T-helper 1 cell (primary cell): Measurements from ENCODE around the gene C11orf65.
A peak's percentile ranks its signal among the peaks of the same experiment; 100 is the strongest.
"Not testable (repeated sequence)": the region's sequence is repeated elsewhere in the genome, so short reads cannot be mapped to it uniquely, and the experiment has no call there.

Experiments
- DNase-seq, 5 donors: peaks; one replicate each; pipeline ENCODE4 v3.0.0-alpha.2; 2012 to 2020

C11orf65 gene

GRCh38 chr11:108472681-108473080, 5.4 kb upstream of the C11orf65 start:
- DNase-seq, result no peak

GRCh38 chr11:108468478-108468864, 1.1 kb upstream of the C11orf65 start:
- no peak for DNase-seq

GRCh38 chr11:108466405-108466804, 924 bp downstream of the C11orf65 start:
- no peak for DNase-seq

- no peak for DNase-seq
Observed at GRCh38 chr11:108453207-108453835, 14.0 kb downstream of the C11orf65 start.

- not testable (repeated sequence) for DNase-seq
Observed at GRCh38 chr11:108441445-108441844, 25.9 kb downstream of the C11orf65 start.

GRCh38 chr11:108436594-108436993, 30.7 kb downstream of the C11orf65 start:
- DNase-seq, result no peak

GRCh38 chr11:108435066-108435465, 32.3 kb downstream of the C11orf65 start:
- no peak for DNase-seq

- no peak for DNase-seq
Observed at GRCh38 chr11:108432783-108433182, 34.5 kb downstream of the C11orf65 start.

GRCh38 chr11:108431997-108432396, 35.3 kb downstream of the C11orf65 start:
- no peak for DNase-seq

GRCh38 chr11:108431370-108431769, 36.0 kb downstream of the C11orf65 start:
- DNase-seq, result no peak

- DNase-seq, result peak in 3 of 5 donors; percentile 5 to 20 (median 12)
Observed at GRCh38 chr11:108417551-108417950, 49.8 kb downstream of the C11orf65 start.

GRCh38 chr11:108414958-108415357, 52.4 kb downstream of the C11orf65 start:
- no peak for DNase-seq

GRCh38 chr11:108405706-108406105, 61.6 kb downstream of the C11orf65 start:
- no peak for DNase-seq

- no peak for DNase-seq
Observed at GRCh38 chr11:108403052-108403451, 64.3 kb downstream of the C11orf65 start.

GRCh38 chr11:108402241-108402640, 65.1 kb downstream of the C11orf65 start:
- DNase-seq, result no peak

- DNase-seq, result no peak
Observed at GRCh38 chr11:108398439-108398838, 68.9 kb downstream of the C11orf65 start.

GRCh38 chr11:108396672-108397071, 70.7 kb downstream of the C11orf65 start:
- not testable (repeated sequence) for DNase-seq

GRCh38 chr11:108394744-108395284, 72.5 kb downstream of the C11orf65 start:
- no peak for DNase-seq

- DNase-seq, result no peak
Observed at GRCh38 chr11:108393046-108393445, 74.3 kb downstream of the C11orf65 start.

GRCh38 chr11:108392353-108392752, 75.0 kb downstream of the C11orf65 start:
- DNase-seq, result no peak

- no peak for DNase-seq
Observed at GRCh38 chr11:108388576-108388975, 78.8 kb downstream of the C11orf65 start.

- not testable (repeated sequence) for DNase-seq
Observed at GRCh38 chr11:108373505-108373904, 93.8 kb downstream of the C11orf65 start.

- no peak for DNase-seq
Observed at GRCh38 chr11:108370990-108371389, 96.3 kb downstream of the C11orf65 start.

- no peak for DNase-seq
Observed at GRCh38 chr11:108370315-108370714, 97.0 kb downstream of the C11orf65 start.

GRCh38 chr11:108369064-108369463, 98.3 kb downstream of the C11orf65 start:
- no peak for DNase-seq
